HEK293 (cell line): ENCODE results near the gene CDON.

Source experiments
- CTCF ChIA-PET: fragments of 350-600 bp; formaldehyde crosslinking; extraction: SDS; loops from one replicate; lab custom pipeline; 2021; ENCODE audit warnings: antibody characterized with exemption; lab: Yijun Ruan, JAX
- POLR2A ChIA-PET: fragments of 300-600 bp; formaldehyde crosslinking; extraction: SDS; loops from one replicate; lab custom pipeline; 2020; ENCODE audit warnings: antibody characterized with exemption, inconsistent platforms; lab: Yijun Ruan, JAX
- H3K27ac ChIP-seq: fragments of 200-500 bp; sonication (Bioruptor generic); 2 replicates; pipeline ENCODE4 v1.5.1; 2014; ENCODE audit warnings: low read depth, low read length, control low read depth, inconsistent platforms; ENCODE audit errors: extremely low read depth
- H3K36me3 ChIP-seq, 2 experiments: fragments of 200-500 bp in 1 of 2; sonication (Bioruptor generic) in 1 of 2; 1 replicate in 1 of 2; 2 replicates in 1 of 2; pipeline ENCODE4 v1.5.1; 2014 to 2017; ENCODE audit warnings: inconsistent platforms in 2 of 2, low read length in 2 of 2; ENCODE audit not compliant: control insufficient read depth in 2 of 2, insufficient read depth in 1 of 2
- H3K4me1 ChIP-seq: fragments of 200-500 bp; sonication (Bioruptor generic); 2 replicates; pipeline ENCODE4 v1.5.1; 2014; ENCODE audit warnings: mild to moderate bottlenecking, low read length, inconsistent platforms; ENCODE audit not compliant: control insufficient read depth, insufficient read depth
- H3K4me3 ChIP-seq: 2 replicates; pipeline ENCODE4 v1.5.1; 2011; ENCODE audit warnings: low read depth, mild to moderate bottlenecking, control low read depth, low read length, moderate library complexity
- H3K9me3 ChIP-seq: fragments of 200-500 bp; sonication (Bioruptor generic); 2 replicates; pipeline ENCODE4 v1.5.1; 2014; ENCODE audit warnings: low read depth, low read length, inconsistent platforms; ENCODE audit not compliant: control insufficient read depth, insufficient read depth
- KLF16 ChIP-seq: fragments of 450-650 bp; formaldehyde crosslinking; IDR thresholded peaks from 2 replicates; pipeline ENCODE4 v1.5.1; 2017; ENCODE audit warnings: missing biosample characterization, missing genetic modification characterization
- MYNN ChIP-seq: fragments of 450-650 bp; formaldehyde crosslinking; IDR thresholded peaks from 2 replicates; pipeline ENCODE4 v1.5.1; 2016; ENCODE audit warnings: missing biosample characterization, missing genetic modification characterization, borderline replicate concordance
- REPIN1 ChIP-seq: fragments of 450-650 bp; formaldehyde crosslinking; IDR thresholded peaks from 2 replicates; pipeline ENCODE4 v1.5.1; 2017; ENCODE audit warnings: missing biosample characterization, missing genetic modification characterization, low read depth
- ZBTB11 ChIP-seq: fragments of 450-650 bp; formaldehyde crosslinking; conservative IDR thresholded peaks from 2 replicates; pipeline ENCODE4 v1.5.1; 2016; ENCODE audit warnings: low read depth, missing biosample characterization, missing genetic modification characterization
- ZBTB17 ChIP-seq: fragments of 450-650 bp; formaldehyde crosslinking; IDR thresholded peaks from 2 replicates; pipeline ENCODE4 v1.5.1; 2016; ENCODE audit warnings: missing biosample characterization, missing genetic modification characterization
- ZFP41 ChIP-seq: fragments of 450-650 bp; formaldehyde crosslinking; IDR thresholded peaks from 2 replicates; pipeline ENCODE4 v1.5.1; 2016; ENCODE audit warnings: missing biosample characterization, missing genetic modification characterization, borderline replicate concordance
- ZIC2 ChIP-seq: fragments of 450-650 bp; formaldehyde crosslinking; IDR thresholded peaks from 2 replicates; pipeline ENCODE4 v1.5.1; 2016; ENCODE audit warnings: missing biosample characterization, missing genetic modification characterization
- ZNF155 ChIP-seq: fragments of 450-650 bp; formaldehyde crosslinking; IDR thresholded peaks from 2 replicates; pipeline ENCODE4 v1.5.1; 2016; ENCODE audit warnings: missing biosample characterization, missing genetic modification characterization
- ZNF169 ChIP-seq: fragments of 450-650 bp; formaldehyde crosslinking; IDR thresholded peaks from 2 replicates; pipeline ENCODE4 v1.5.1; 2016; ENCODE audit warnings: missing biosample characterization, missing genetic modification characterization
- ZNF202 ChIP-seq: fragments of 450-650 bp; formaldehyde crosslinking; IDR thresholded peaks from 2 replicates; pipeline ENCODE4 v1.5.1; 2016; ENCODE audit warnings: missing biosample characterization, missing genetic modification characterization, borderline replicate concordance
- ZNF23 ChIP-seq: fragments of 450-650 bp; formaldehyde crosslinking; IDR thresholded peaks from 2 replicates; pipeline ENCODE4 v1.5.1; 2016; ENCODE audit warnings: missing biosample characterization, missing genetic modification characterization, borderline replicate concordance
- ZNF248 ChIP-seq: fragments of 450-650 bp; formaldehyde crosslinking; IDR thresholded peaks from 2 replicates; pipeline ENCODE4 v1.5.1; 2017; ENCODE audit warnings: missing biosample characterization, missing genetic modification characterization
- ZNF266 ChIP-seq: fragments of 450-650 bp; formaldehyde crosslinking; IDR thresholded peaks from 2 replicates; pipeline ENCODE4 v1.5.1; 2016; ENCODE audit warnings: missing biosample characterization, missing genetic modification characterization, low read depth
- ZNF473 ChIP-seq: fragments of 450-650 bp; formaldehyde crosslinking; IDR thresholded peaks from 2 replicates; pipeline ENCODE4 v1.5.1; 2017; ENCODE audit warnings: missing biosample characterization, missing genetic modification characterization
- ZNF626 ChIP-seq: fragments of 450-650 bp; sonication (Bioruptor Pico); formaldehyde crosslinking; IDR thresholded peaks from 2 replicates; pipeline ENCODE4 v1.5.1; 2018; ENCODE audit warnings: missing biosample characterization, missing genetic modification characterization, inconsistent platforms
- ZNF660 ChIP-seq: fragments of 450-650 bp; IDR thresholded peaks from 2 replicates; pipeline ENCODE4 v1.5.1; 2018; ENCODE audit warnings: missing biosample characterization, mild to moderate bottlenecking, missing genetic modification characterization
- ZNF664 ChIP-seq: fragments of 450-650 bp; formaldehyde crosslinking; IDR thresholded peaks from 2 replicates; pipeline ENCODE4 v1.5.1; 2016; ENCODE audit warnings: missing biosample characterization, missing genetic modification characterization
- ZNF704 ChIP-seq: fragments of 450-650 bp; formaldehyde crosslinking; IDR thresholded peaks from 2 replicates; pipeline ENCODE4 v1.5.1; 2016; ENCODE audit warnings: missing biosample characterization, missing genetic modification characterization
- ZNF776 ChIP-seq: fragments of 450-650 bp; formaldehyde crosslinking; IDR thresholded peaks from 2 replicates; pipeline ENCODE4 v1.5.0; 2017; ENCODE audit warnings: missing biosample characterization, missing genetic modification characterization, borderline replicate concordance

CDON gene

GRCh38 chr11:125948278-125949051 is 114.2 kb downstream of the CDON start:
- H3K9me3 ChIP-seq, result no peaks in the 10 kb centered on the region
- no peak for TF ChIP-seq ZNF473 (tag by site-specific recombination)
- no peak for TF ChIP-seq ZNF660
- no peak for TF ChIP-seq ZNF776
- TF ChIP-seq ZNF248 (tag by site-specific recombination), result no peak
- TF ChIP-seq ZNF202 (tag by site-specific recombination), result no peak
- TF ChIP-seq ZNF626 (tag by site-specific recombination), result no peak
- TF ChIP-seq ZBTB17 (tag by site-specific recombination), result no peak
- 0 out of 2 replicates have a peak, but pooled peaks have one; percentile 11 for TF ChIP-seq ZIC2 (tag by site-specific recombination)
- H3K4me3 ChIP-seq, result no peak overlapping the region
- H3K4me1 ChIP-seq, result no peaks in the 10 kb centered on the region
- POLR2A ChIA-PET, result no interaction called here
- no peaks in the 10 kb centered on the region for H3K36me3 ChIP-seq
- CTCF ChIA-PET, result no interaction called here
- no peak overlapping the region for H3K27ac ChIP-seq

- Histone ChIP-seq H3K4me3 (no peak overlapping the region), H3K36me3 (no peaks in the 10 kb centered on the region), H3K9me3 (no peaks in the 10 kb centered on the region), H3K4me1 (no peaks in the 10 kb centered on the region)
- no peak for TF ChIP-seq ZNF664
- TF ChIP-seq KLF16 (tag by site-specific recombination), result no peak
- no peak for TF ChIP-seq ZNF155 (tag by site-specific recombination)
- no peak for TF ChIP-seq ZBTB11 (tag by site-specific recombination)
- no peak for TF ChIP-seq REPIN1
- TF ChIP-seq ZNF266 (tag by site-specific recombination), result no peak
- TF ChIP-seq ZFP41 (tag by site-specific recombination), result no peak
- no peak for TF ChIP-seq ZNF169 (tag by site-specific recombination)
- no peak for TF ChIP-seq ZNF704 (tag by site-specific recombination)
- TF ChIP-seq MYNN (tag by site-specific recombination), result no peak
- TF ChIP-seq ZNF23 (tag by site-specific recombination), result no peak
- TF ChIP-seq, all 188 proteins: peak for 0
- POLR2A ChIA-PET, result no interaction called here
- CTCF ChIA-PET, result no interaction called here
- H3K27ac ChIP-seq, result no peak overlapping the region
Observed at GRCh38 chr11:125947419-125948277, 115.0 kb downstream of the CDON start.
